Measurements from ENCODE around the gene CAND2.

DNA sequence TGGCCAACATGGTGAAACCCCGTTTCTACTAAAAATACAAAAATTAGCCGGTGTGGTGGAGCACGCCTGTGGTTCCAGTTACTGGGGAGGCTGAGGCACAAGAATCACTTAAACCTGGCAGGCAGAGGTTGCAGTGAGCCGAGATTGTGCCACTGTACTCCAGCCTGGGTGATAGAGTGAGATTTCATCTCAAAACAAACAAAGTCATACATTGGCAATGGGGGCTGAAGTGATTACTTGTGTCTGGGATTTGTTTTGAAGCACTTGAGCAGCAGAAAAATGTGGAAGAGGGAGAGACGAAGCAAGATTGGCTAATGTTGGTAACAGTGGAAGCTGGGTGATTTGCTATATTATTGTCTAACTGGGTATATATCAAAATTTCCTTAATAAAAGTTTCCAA, 24.0 kb upstream of the CAND2 start:
- TF ChIP-seq CTCF (IDR thresholded peaks at IDR 0.05; ENCODE audit: insufficient read depth, low read length): no peak
- TF ChIP-seq POLR2AphosphoS5 (IDR thresholded peaks at IDR 0.05; ENCODE audit: low read depth): no peak
- no peak for TF ChIP-seq GABPA (IDR thresholded peaks at IDR 0.05; ENCODE audit: low read depth)

Measured in HL-60 (cell line).